ENCODE data around the gene RBM4B.

RBM4B gene

GRCh38 chr11:66688561-66689534, 11.2 kb upstream of the RBM4B start:
- in situ Hi-C loops (cut with MboI; ENCODE audit: low sequenced_read_pairs, unreplicated experiment), result no loop called here
- DNase-seq (ENCODE audit: low spot score), result no peak
- no peak for TF ChIP-seq CTCF (IDR thresholded peaks at IDR 0.05; ENCODE audit: borderline replicate concordance, control extremely low read depth, extremely low read depth, insufficient read depth, missing control alignments)

- TF ChIP-seq CTCF (IDR thresholded peaks at IDR 0.05; ENCODE audit: borderline replicate concordance, control extremely low read depth, extremely low read depth, insufficient read depth, missing control alignments), result no peak
- in situ Hi-C loops (cut with MboI; ENCODE audit: low sequenced_read_pairs, unreplicated experiment), result no loop called here
Observed at GRCh38 chr11:66687831-66688281, 10.2 kb upstream of the RBM4B start.

GRCh38 chr11:66686801-66687750, 9.4 kb upstream of the RBM4B start:
- in situ Hi-C loops (cut with MboI; ENCODE audit: low sequenced_read_pairs, unreplicated experiment), result no loop called here
- DNase-seq (ENCODE audit: low spot score), result no peak
- TF ChIP-seq CTCF (IDR thresholded peaks at IDR 0.05; ENCODE audit: borderline replicate concordance, control extremely low read depth, extremely low read depth, insufficient read depth, missing control alignments), result no peak

More at GRCh38 chr11:66687831-66688281, 10.2 kb upstream of the RBM4B start:
- no peak for DNase-seq (ENCODE audit: low spot score)

GRCh38 chr11:66686100-66686785, 8.6 kb upstream of the RBM4B start:
- no peak for DNase-seq (ENCODE audit: low spot score)
- in situ Hi-C loops (cut with MboI; ENCODE audit: low sequenced_read_pairs, unreplicated experiment), result no loop called here
- TF ChIP-seq CTCF (IDR thresholded peaks at IDR 0.05; ENCODE audit: borderline replicate concordance, control extremely low read depth, extremely low read depth, insufficient read depth, missing control alignments), result no peak

- no peak for TF ChIP-seq CTCF (IDR thresholded peaks at IDR 0.05; ENCODE audit: borderline replicate concordance, control extremely low read depth, extremely low read depth, insufficient read depth, missing control alignments)
- no peak for DNase-seq (ENCODE audit: low spot score)
- in situ Hi-C loops (cut with MboI; ENCODE audit: low sequenced_read_pairs, unreplicated experiment), result no loop called here
Observed at GRCh38 chr11:66685276-66686099, 7.8 kb upstream of the RBM4B start.

All from GM13976 (cell line).